Spleen (tissue), 11 donors: ENCODE data around the gene SNED1. TPM values are rescaled to one million over a fixed set of nuclear protein-coding genes. Genes with fewer than 3 reads are reported as not detected.
A peak's percentile ranks its signal among the peaks of the same experiment; 100 is the strongest.

Experiments
- DNase-seq: peaks from one replicate; pipeline ENCODE4 v3.0.0-alpha.2; 2020
- H3K27ac ChIP-seq, 8 donors: fragments of 200-600 bp; sonication (generic) in 7 of 8; 1 replicate in 4 of 8; 2 replicates in 4 of 8; pipeline versions ENCODE4 v1.5.0 to v1.8.0; 2016 to 2021; ENCODE audit warnings: inconsistent platforms in 4 of 8, mild to moderate bottlenecking in 4 of 8, moderate library complexity in 1 of 8
- H3K27me3 ChIP-seq, 7 donors: fragments of 200-600 bp; sonication (generic) in 6 of 7; replicated peaks in 1 of 7; 1 replicate in 4 of 7; 2 replicates in 3 of 7; pipeline versions ENCODE4 v1.5.0 to v1.8.0; 2016 to 2021; ENCODE audit warnings: inconsistent platforms in 3 of 7, mild to moderate bottlenecking in 1 of 7
- H3K36me3 ChIP-seq, 6 donors: fragments of 200-600 bp; sonication (generic) in 5 of 6; 1 replicate in 4 of 6; 2 replicates in 2 of 6; pipeline versions ENCODE4 v1.5.0 to v1.8.0; 2016 to 2021; ENCODE audit warnings: inconsistent platforms in 2 of 6
- H3K4me1 ChIP-seq, 6 donors: fragments of 200-600 bp; sonication (generic) in 5 of 6; 1 replicate in 3 of 6; 2 replicates in 3 of 6; pipeline versions ENCODE4 v1.5.0 to v1.8.0; 2016 to 2021; ENCODE audit warnings: inconsistent platforms in 3 of 6
- H3K4me3 ChIP-seq, 8 donors: fragments of 200-600 bp; sonication (generic) in 7 of 8; 1 replicate in 4 of 8; 2 replicates in 4 of 8; pipeline versions ENCODE4 v1.5.0 to v1.8.0; 2016 to 2021; ENCODE audit warnings: inconsistent platforms in 4 of 8, mild to moderate bottlenecking in 4 of 8, moderate library complexity in 2 of 8
- H3K9me3 ChIP-seq, 8 donors: fragments of 200-600 bp; sonication (generic) in 7 of 8; 1 replicate in 4 of 8; 2 replicates in 4 of 8; pipeline versions ENCODE4 v1.5.0 to v1.8.0; 2016 to 2021; ENCODE audit warnings: inconsistent platforms in 4 of 8
- CTCF ChIP-seq, 11 experiments: fragments of 200-600 bp in 7 of 11; fragments of 450-650 bp in 4 of 11; sonication (generic) in 4 of 11; IDR thresholded peaks in 8 of 11; conservative IDR thresholded peaks in 3 of 11; 1 replicate in 7 of 11; 2 replicates in 4 of 11; pipeline versions ENCODE4 v1.4.0 to v1.8.0; 2016 to 2021; ENCODE audit warnings: antibody characterized with exemption in 11 of 11, inconsistent platforms in 4 of 11, mild to moderate bottlenecking in 1 of 11
- POLR2A ChIP-seq, 3 donors: fragments of 450-650 bp; IDR thresholded peaks; one replicate each; pipeline ENCODE4 v1.5.1; 2017; ENCODE audit warnings: antibody characterized with exemption in 3 of 3, mild to moderate bottlenecking in 1 of 3
- POLR2AphosphoS5 ChIP-seq, 3 donors: sonication (generic); formaldehyde crosslinking; IDR thresholded peaks; one replicate each; pipeline ENCODE4 v1.5.1; 2017; ENCODE audit warnings: antibody characterized with exemption in 3 of 3
- WGBS, 5 donors: extraction: QIAGEN DNeasy Blood & Tissue Kit in 3 of 5; methylation state at CpG; one replicate each; pipeline versions ENCODE4 v1.1.5 to v1.1.7; 2013 to 2018; 5-methylcytosine and 5-hydroxymethylcytosine counted together
- intact Hi-C: fragments of 100-400 bp; cut with DNase I; formaldehyde crosslinking; loops from one replicate; pipeline ENCODE4 v1.15.0; 2023; ENCODE audit warnings: low total_unique reads
- polyA plus RNA-seq, 3 donors: library from polyadenylated mRNA; stranded (reverse); fragments of 200-250 nt; gene quantifications; one replicate each; pipeline ENCODE4 v1.2.1, GENCODE V29; 2013
- total RNA-seq, 7 donors: library from RNA; depleted of rRNA in 3 of 7; stranded (reverse); fragments of >200 nt in 3 of 7; fragmentation: NEBNext Ultra II Directional in 4 of 7; extraction: Animal tissue kit (Norgen Biotek cat#: 25700) in 4 of 7; gene quantifications; one replicate each; pipeline versions ENCODE4 v1.1.0 to v1.2.1, GENCODE V29; 2016 to 2021
- donor health status: healthy with polysubstance abuse.
- donor health status: DM: no; HTN: no; CAD: no; lungs with moderate emphysema.
- donor health status: DM: no; HTN: no; CAD: no.
- donor health status: Bipolar disorder and iron deficiency.
- donor health status: healthy.
- donor health status: DM: no; HTN: no; CAD: no.
- donor health status: DM: yes; HTN: yes; CAD: no.

The SNED1 gene
- total and polyA plus RNA-seq, 10 donors, result 2.6 to 85.3 (median 45.5) TPM

DNA sequence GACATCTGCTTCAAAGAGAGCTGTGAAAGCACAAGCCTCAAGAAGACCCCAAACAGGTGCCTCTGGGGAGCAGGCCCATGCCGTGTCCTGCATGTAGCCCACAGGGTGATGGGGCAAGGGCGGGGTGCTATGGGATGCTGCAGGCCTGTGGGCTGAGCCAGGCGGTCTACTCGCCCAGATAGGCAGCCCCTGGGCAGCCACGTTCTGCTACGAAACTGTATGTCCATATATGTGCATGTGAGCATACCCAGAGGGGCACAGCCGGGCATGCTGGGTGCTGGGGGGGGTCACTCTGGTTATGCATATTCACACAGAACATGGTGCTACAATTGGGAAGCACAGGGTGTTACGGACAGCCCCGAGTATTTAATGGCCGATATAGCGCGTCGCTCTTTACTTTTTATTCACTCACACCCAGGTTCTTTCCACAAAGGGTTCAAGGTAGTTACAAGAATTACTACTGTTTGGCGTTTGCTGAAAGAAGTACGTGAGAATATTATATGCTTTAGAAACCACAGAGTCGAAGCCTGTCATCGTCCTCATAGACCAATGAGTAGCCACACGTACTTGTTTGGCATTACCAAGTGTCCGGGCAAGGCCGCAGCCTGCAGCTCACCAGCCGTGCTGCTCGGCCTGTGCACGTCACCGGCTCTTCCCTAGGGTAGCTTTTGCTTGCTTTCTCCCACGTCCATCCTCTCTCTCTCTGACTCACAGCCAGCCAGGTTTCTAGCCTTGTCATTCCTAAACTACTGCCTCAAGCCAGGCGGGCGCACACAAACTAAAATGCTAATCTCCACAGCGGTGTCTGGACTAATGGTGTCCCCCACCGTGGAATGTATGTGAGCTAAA lies 89.2 kb downstream of the SNED1 start:
- Histone ChIP-seq H3K9me3 (no peaks in the 10 kb centered on the region), H3K4me1 (peaks cover 0 to 27% (median 1%) of the 10 kb centered on the region in 6 donors), H3K27me3 (no peaks in the 10 kb centered on the region), H3K36me3 (peaks cover 0 to 86% (median 63%) of the 10 kb centered on the region in 6 donors), H3K4me3 (no peak overlapping the region), H3K27ac (peak overlapping the region in 1 of 8 donors; percentile 37)
- no peak for TF ChIP-seq CTCF (IDR thresholded peaks at IDR 0.05 in 8 of 11, conservative IDR thresholded peaks at IDR 0.05 in 3 of 11)
- no peak for TF ChIP-seq POLR2A (IDR thresholded peaks at IDR 0.05)
- TF ChIP-seq POLR2AphosphoS5 (IDR thresholded peaks at IDR 0.05), result no peak
- intact Hi-C loops, result no loop called here
- no peak for DNase-seq
- 84 to 93% (median 91%) methylated on average over 29 of the region's 29 CpGs for WGBS, 5 donors

DNA sequence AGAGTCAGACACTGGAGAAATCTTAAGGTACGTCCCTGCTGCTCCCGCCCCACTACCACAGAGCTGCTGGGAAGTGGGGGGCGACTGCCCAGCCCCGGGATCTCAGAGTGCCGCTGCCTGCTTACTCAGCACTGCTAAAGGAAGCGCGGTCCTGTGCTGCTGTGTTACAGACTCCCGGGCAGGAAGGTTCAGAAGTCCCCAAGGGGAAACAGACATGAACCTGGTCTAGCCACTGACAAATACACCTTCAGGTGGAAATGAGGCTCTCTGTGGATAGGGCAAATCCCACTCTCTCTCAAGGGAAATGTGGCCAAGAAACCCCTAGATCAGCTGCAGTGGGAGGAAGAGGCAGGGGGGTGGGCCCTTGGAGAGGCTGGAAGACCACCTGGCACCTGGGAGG lies 90.0 kb downstream of the SNED1 start:
- no peak for DNase-seq
- intact Hi-C loops, result no loop called here

GRCh38 chr2:241088791-241089732 lies 90.6 kb downstream of the SNED1 start:
- WGBS, 5 donors, result 59 to 71% (median 67%) methylated on average over 20 of the region's 20 CpGs
- DNase-seq, result no peak
- peak in 2 of 3 donors; percentile 15 to 23 for TF ChIP-seq POLR2AphosphoS5 (IDR thresholded peaks at IDR 0.05)
- TF ChIP-seq POLR2A (IDR thresholded peaks at IDR 0.05), result no peak
- TF ChIP-seq CTCF (IDR thresholded peaks at IDR 0.05 in 8 of 11, conservative IDR thresholded peaks at IDR 0.05 in 3 of 11), result no peak
- intact Hi-C loops, result no loop called here
- no peaks in the 10 kb centered on the region for H3K27me3 ChIP-seq
- H3K27ac ChIP-seq, result peak overlapping the region in 5 of 8 donors; percentile 13 to 61 (median 37)
- peaks cover 0 to 100% (median 74%) of the 10 kb centered on the region in 6 donors for H3K36me3 ChIP-seq
- H3K9me3 ChIP-seq, result no peaks in the 10 kb centered on the region
- H3K4me3 ChIP-seq, result no peak overlapping the region
- peaks cover 0 to 33% (median 1%) of the 10 kb centered on the region in 6 donors for H3K4me1 ChIP-seq

More for the DNA sequence above, 90.0 kb downstream of the SNED1 start:
- H3K27ac ChIP-seq, result peak overlapping the region in 4 of 8 donors; percentile 31 to 61 (median 42)
- peaks cover 0 to 27% (median 1%) of the 10 kb centered on the region in 6 donors for H3K4me1 ChIP-seq
- no peaks in the 10 kb centered on the region for H3K27me3 ChIP-seq
- H3K36me3 ChIP-seq, result peaks cover 0 to 94% (median 67%) of the 10 kb centered on the region in 6 donors
- TF ChIP-seq CTCF (IDR thresholded peaks at IDR 0.05 in 8 of 11, conservative IDR thresholded peaks at IDR 0.05 in 3 of 11) (no peak), POLR2AphosphoS5 (IDR thresholded peaks at IDR 0.05) (peak in 1 of 3 donors; percentile 11)
- WGBS, 5 donors, result 49 to 69% (median 56%) methylated on average over 8 of the region's 8 CpGs
- H3K4me3 ChIP-seq, result no peak overlapping the region
- H3K9me3 ChIP-seq, result no peaks in the 10 kb centered on the region
